Measurements from ENCODE around the gene TEX48.

TEX48 gene

DNA sequence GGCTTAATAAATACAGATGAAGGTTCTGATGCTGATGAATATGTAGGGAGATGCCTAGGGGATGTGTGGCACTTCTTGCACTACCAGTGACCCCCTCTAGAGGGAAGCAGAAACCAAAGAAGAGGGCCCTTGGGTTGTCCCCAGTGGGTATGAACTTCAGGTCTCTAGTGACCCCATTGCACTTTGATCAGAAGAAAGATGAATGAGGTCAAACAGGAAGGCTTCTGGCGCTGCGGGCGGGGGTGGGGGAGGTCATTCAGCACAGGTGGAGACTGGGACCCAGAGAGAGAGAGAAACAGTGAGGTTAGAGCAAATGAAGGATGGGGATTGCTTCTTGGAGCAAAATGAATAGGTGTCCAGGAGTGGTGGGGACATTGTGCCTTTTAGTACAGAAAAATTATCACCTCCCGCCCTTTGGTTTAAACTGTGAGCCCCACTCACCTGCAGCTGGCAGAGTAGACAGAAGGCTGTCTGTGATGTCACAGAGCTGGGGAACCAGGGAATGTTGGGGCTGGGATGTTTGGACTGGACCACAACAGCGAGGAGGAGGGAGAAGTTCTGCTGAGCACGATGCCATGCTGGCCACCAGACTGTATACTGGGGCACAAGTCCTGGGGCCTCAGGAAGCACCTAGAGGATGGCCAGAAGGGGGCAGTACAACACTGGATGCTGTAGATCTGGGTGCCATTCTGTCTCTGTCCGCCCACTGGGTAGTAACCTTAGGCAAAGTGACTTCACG, at the start of gene TEX48:
TEX48 (minus strand) TSS at position 599 of the 739 bp plus-strand sequence. CDS start 10,469 bp downstream, outside the sequence.
- DNase-seq: peak; percentile 25 to 42 (median 38)

GRCh38 chr9:114731701-114732100, 49.7 kb upstream of the TEX48 start:
- DNase-seq: no peak

GRCh38 chr9:114729706-114730105, 47.7 kb upstream of the TEX48 start:
- DNase-seq: no peak

DNA sequence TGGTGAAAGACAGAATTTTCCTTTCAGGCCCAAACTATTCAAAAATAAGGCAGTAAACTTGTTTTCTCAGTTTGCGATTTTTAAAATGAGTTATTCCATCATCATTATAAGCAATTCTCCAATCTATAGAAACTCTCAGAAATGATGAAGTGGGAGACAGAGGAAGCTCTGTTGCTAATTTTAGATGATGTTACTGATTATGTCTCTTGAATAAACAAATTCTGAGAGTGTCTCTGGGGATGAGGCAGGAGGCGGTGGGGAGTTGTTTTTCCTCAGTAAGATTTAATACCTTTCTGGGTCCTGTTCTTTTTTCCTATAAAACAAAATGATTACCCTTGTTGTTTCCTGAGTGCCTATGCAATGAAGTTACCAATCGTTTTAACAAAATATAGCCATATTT, 43.9 kb upstream of the TEX48 start:
- no peak for DNase-seq

- DNase-seq: no peak
Measured at GRCh38 chr9:114724744-114725143, 42.8 kb upstream of the TEX48 start.

- DNase-seq: no peak
Measured at GRCh38 chr9:114723931-114724330, 41.9 kb upstream of the TEX48 start.

DNA sequence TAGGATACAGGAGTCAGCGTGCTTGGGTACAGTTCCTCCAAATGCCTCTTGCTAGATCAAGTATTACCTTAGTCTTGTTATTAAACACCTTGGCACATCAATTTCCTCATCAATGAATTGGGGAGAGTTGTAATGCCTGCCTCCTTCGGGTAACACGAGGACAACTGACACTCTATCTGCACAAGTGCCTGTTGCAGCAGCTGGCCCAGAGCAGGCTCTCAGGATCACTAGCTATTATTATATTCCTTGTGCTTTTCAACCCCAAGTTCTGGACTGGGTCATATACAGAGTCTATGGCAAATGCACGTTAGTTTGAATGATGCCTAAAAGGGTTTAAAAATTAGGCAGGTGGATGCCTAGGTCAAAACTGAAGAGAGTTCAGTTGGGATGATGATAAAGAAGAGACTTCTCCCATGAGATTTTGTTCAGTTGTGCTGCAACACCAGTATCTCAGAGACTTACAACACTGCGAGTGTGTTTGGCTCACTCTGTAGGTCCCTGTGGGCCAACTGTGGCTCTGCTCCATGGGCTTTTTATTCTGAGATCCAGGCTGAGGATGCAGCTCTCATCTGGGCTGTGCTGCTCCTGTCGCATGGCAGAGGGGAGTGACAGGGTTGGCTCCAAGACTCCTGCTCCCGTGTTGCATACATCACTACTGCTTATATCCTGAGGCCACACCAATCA, 41.1 kb upstream of the TEX48 start:
- DNase-seq: no peak

- no peak for DNase-seq
Measured at GRCh38 chr9:114722081-114722621, 40.2 kb upstream of the TEX48 start.

DNA sequence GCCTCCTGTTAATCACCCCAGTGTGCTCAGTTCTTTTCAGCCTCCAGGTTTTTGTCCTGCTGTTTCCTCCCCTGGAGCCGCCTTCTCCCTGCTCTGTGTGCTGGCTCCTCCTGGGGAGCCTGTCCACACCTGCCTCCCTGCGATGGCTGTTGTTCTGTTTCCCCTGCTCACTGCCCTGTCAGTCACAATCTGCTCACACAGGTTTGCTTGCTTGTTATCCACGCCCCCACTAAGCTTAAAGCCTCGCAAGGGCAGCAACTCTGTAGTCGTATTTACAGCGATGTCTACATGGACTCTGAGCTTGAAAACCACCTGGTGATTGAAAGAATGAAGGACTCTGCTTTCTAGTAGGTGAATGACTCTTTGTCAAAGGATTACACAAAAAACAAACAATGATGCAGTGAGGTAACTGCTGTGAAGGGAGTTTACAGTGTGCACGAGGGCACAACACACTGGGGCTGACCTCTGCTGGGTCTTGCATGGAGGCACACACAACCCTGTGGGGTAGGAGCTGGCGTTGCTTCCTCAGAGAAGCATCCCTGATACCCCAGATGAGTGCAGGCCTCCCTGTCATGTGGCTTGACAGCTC, 39.6 kb upstream of the TEX48 start:
- DNase-seq: no peak

DNA sequence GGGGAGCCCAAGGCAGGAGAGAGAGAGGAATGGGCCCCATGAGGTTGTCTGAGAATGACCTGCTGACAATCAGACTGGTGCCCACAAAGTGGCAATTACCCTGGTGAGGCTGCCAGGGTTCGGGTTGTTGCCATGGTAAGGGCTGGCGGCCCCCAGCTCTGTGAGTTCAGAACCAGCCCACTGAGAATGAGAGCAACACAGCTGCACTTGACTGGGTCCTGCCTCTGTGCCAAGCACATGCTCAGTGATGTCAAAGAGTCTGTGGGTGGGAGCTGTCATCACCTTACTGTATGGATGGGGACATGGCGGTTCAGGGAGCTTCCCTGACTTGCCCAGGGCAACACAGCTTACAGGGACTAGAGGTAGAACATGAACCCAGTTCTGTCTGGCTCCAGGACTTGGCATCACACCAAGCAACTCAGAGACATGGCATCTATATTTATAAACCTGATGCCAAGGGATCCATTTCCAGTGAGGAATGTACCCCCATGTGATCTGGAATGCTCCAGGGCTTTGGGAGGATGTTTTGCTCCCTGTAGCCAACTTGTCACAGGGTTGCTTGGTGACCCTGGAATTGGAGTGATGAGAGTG, 38.2 kb upstream of the TEX48 start:
- no peak for DNase-seq

GRCh38 chr9:114719290-114719689, 37.3 kb upstream of the TEX48 start:
- no peak for DNase-seq

DNA sequence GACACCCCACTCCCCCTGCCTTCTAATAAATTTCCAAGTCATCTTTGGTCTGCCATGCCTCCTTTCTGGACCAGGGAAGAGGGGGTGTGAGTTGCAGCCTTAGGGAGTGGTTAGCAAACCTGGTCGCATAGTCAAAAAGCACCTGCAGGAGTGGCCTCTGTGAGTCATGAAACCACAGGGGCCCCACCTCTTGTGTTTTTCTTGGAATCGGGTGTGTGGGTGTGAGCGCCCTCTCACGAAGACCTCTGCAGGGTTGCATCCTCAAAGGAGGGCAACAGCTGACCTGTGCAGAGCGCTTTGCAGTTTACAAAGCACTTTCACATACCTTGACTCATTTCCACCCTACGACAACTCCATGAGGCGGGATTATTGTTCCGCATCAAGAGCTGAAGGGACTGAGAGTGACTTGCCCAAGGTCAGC, 36.8 kb upstream of the TEX48 start:
- peak; percentile 20 to 45 (median 34) for DNase-seq

DNA sequence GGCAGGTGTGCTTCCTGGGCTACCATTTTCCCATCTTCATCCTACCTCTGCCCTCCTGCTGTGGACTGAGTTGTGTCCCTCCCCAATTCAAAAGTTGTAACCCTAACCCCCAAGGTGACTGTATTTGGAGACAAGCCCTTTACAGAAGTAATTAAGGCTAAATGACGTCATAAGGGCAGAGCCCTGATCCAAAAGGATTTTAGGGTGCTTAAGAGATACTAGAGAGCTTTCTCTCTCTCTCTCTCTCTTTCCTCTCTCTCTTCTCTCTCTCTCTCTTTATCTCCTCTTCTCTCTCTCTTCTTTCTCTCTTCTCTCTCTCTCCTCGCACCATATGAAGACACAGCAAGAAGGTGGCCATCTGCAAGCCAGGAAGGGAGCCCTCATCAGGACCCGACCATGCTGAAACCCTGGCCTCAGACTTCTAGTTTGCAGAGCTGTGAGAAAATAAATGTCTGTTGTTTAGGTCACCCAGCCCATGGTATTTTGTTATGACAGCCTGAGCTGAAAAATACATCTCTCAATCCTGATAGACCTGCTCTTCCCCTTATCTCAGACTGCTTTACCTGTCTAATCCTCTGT, 36.0 kb upstream of the TEX48 start:
- DNase-seq: no peak

GRCh38 chr9:114709636-114710035, 27.6 kb upstream of the TEX48 start:
- no peak for DNase-seq

DNA sequence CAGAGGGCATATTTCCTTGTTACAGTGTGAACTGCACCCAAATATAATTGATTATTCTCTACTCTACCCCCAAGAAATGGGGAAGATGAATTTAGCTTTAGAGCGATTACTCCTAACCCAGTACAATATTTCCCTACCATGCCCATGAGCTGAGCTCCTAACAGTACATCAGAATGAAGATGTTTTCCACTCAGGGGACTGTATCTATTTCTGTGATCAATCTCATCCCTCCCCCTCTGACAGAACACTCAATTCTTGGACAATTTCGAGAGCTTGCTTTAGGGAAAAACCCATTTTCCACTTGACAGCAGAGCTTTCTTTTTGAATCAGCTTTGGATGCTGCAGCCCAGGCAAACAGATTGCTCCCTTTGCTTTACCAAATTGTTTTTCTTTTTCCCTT, 24.7 kb upstream of the TEX48 start:
- DNase-seq: no peak

GRCh38 chr9:114701988-114702387, 20.0 kb upstream of the TEX48 start:
- no peak for DNase-seq

DNA sequence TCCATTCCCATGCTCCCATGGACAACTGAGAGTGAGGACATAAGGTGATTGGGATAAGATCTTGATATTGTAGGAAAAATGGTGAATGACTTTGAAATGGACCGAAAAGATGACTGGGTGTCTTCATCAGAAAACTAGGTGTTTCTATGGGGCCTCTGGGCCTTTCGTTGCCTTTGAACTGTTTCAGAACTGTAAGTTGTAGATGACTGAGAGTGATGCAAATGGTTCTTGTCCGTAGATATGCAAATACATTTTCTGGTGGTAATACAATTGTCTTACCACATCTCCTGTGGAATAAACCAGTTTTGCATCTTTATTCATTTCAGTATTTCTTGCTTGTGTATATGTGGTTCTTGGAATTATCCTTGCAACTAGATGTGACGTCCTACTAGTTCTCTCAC, 16.0 kb upstream of the TEX48 start:
- no peak for DNase-seq

- no peak for DNase-seq
Measured at GRCh38 chr9:114696814-114697544, 15.0 kb upstream of the TEX48 start.

GRCh38 chr9:114695948-114696347, 14.0 kb upstream of the TEX48 start:
- no peak for DNase-seq

DNA sequence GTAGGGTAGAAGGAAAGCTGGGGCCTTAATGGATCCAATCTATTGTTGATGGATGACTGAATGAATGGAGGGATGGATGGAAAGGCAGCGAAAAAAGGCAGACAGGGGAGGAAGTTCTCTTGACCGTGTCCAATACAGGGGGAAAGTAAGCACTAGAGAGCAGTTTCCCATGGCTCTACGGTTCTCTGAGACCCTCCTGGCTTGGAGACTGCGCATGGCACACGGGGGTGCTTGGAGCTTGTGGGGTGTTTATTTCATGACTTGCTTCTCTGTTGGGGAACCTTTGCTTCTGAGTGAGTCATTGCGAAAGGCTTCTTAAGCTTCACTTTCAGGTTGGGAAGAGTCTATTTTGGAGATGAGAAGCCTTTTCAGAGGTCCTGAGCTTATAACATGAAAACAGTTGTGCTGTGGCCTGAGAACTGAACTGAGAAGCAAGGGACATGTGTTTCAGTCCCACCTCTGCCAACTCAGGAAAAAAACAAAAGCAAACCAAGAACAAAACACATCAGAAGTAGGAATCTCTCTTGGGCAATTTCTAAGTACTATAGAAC, 12.8 kb upstream of the TEX48 start:
- no peak for DNase-seq

DNA sequence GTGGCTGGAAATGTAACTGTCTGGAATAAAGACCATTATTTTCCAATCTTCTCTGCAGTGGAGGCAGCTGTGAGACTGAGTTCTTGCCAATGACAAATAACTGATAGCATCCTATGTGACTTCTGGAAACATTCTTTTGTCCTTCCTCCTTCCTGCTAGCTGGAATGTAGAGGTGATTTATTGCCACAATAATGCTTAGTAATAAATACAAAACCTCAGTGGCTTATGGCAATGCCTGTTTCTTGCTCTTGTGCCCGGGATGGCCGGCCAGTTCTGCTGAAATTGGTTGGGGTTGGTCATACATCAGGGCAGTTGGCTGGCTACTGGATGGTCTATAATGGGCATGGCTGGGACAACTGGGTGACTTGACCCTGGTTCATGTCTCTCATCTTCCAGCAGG, 12.2 kb upstream of the TEX48 start:
- no peak for DNase-seq

- DNase-seq: no peak
Measured at GRCh38 chr9:114693248-114693855, 11.4 kb upstream of the TEX48 start.

All from activated naive CD4-positive, alpha-beta T cell (primary cell).